NK-92 (cell line): ENCODE results near the gene BRF1.

Source experiments
- DNase-seq: peaks from one replicate; lab custom pipeline; 2025; ENCODE audit not compliant: unreplicated experiment; lab: John Stamatoyannopoulos, UW

BRF1 gene

DNA sequence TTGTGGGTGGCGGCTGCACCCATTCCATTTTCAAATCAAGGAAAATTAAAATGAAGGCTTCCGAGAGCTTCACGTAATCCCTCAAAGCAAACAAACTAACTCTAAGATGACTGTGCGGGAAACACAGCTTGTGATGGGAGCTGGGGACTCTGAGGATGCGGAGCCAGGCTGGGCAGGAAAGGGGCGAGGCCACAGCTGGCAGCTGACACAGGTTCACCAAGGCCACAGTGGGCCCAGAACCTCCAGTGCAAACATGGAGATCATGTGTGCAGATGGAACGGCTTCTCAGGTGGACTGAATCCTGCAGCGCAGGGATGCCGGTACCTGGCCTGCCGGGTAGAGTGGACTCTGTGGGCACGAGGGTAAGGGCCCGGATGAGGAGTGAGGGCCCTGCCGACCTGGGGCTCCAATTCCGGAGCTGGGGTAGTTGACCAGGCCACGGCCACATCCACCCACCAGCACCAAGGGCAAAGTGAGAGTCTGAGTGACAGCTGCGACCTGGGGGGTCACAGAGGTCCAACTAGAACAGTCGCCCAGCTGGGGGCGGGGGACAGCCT, 71.6 kb downstream of the BRF1 start:
- DNase-seq: no peak

DNA sequence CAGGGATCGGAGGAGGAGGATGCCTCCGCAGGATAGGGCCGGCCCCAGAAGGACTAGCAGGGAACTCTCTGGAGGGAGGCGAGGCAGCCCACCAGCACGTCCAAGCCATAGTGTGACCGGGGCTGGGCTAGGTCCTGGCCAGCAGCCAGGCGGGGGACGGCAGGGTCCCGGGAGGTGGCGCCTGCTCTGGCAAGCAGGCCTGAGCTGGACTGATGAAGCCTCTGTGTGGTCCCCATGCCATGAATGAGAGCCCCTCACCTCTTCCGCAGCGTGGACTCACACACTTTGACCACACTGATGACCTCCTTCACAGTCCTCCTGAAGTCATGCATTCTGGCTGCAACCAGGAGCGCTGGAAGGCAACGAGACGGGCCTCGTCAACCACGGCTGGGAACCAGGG, 72.2 kb downstream of the BRF1 start:
- no peak for DNase-seq

DNA sequence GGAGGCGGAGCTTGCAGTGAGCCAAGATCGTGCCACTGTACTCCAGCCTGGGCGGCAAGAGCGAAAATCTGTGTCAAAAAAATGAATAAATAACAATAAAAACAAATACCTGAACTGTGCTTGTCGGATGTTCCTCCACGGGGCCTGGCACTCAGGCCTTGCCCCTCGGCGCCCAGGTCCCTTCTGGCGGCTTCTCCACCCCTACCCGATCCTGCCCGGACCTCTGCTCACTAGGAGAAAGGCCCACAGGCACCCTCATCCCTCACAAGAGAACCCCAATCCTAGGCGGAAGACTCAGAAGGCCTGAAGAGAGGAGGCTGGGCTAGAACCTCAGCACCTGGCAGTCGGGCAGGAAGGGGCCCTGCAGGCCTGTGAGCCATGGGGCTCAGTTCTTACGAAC, 73.5 kb downstream of the BRF1 start:
- DNase-seq: no peak

DNA sequence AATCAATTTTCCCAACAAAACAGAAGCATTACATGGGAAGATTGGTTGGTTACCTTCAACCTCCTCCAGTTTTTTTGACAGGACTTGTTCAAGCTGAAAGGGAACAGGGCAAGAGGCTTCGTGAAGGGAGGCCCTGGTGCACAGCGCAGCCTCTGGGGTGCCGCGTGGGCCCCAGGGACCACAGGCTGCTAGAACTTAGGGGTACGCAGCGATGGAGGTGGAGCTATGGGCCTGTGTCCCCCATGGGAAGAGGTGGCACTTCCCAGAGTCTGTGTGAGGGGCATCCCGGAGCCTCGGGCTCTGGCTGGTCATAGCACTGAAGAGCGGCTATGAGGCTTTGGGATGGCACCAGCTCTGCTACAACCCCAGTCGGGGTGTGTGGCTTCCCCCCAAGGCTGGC, 74.6 kb downstream of the BRF1 start:
- DNase-seq: no peak

DNA sequence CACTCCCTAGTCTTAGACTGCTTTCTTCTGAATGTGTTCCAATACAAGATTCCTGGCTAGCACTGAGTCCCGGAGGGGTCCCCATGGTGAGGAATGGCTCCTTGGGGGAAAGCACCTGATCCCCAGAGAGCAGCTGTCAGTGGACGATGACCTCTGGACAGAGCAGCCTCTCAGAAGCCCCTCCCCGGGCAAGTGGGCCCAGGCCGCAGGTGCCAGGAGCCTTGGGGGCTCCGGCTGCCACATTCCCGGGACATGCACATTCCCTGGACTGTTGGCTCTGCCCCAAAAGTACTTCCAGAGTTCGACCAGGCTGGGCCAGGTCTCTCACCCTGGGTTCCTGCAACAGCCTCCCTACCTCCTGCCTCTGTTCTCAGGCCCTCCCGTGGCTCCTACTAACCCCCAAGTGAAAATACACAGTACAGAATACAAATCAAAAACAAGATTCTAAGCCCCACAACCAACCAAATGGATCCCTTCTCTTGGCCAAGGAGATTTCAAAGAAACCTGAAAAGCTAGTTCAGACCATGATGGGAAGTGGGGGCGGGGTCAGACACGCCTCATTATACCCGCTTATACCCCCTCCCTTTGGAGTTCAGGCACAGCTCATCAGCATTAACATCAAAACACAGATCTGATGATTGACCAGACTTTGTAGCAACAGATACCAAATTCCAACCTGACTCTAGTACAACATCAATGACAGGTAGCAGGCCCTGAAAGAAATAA, 75.8 kb downstream of the BRF1 start:
- DNase-seq: no peak

DNA sequence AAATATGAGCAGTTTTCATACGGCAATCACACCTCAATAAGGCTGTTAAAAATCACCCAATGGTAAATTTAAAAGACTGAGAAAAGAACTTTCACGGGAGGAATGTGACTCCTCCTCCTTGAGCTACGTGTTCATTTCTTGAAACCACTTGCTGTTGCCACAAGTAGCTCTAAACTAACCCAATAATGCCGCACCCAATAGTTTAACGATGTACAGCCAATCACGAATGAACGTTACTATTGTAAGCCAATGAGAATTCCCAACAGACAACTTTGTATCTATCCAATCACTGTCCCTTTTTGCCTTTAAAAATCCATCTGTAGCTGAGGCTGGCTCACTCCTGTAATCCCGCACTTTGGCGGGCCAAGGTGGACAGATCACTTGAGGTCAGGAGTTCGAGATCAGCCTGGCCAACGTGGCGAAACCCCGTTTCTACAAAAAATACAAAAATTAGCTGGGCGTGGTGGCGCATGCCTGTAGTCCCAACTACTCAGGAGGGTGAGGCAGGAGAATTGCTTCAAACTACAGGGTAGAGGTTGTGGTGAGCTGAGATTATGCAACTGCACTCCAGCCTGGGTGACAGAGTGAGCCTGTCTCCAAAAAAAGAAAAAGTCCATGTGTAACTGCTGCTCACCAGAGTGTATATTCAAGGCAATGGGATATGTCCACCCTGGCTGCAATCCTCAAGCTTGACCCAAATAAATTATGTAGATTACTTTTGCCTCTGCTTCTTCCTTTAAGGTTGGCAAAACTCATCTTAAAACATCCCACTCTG, 76.8 kb downstream of the BRF1 start:
- no peak for DNase-seq

DNA sequence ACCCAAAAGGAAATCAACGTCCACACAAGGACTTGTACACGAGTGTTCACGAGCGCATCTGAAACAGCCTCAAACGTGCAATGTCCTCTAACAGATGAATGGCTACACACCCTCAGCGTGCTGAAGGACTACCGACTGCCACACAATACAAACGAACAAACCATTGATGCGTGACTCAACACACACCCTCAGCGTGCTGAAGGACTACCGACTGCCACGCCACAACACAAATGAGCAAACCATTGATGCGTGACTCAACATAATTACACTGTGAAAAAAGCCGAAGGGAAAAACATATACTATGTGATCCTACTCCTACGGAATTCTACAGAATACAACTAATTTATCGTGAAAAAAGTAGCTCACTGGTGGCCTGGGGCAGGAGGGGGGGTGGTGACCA, 77.5 kb downstream of the BRF1 start:
- no peak for DNase-seq

DNA sequence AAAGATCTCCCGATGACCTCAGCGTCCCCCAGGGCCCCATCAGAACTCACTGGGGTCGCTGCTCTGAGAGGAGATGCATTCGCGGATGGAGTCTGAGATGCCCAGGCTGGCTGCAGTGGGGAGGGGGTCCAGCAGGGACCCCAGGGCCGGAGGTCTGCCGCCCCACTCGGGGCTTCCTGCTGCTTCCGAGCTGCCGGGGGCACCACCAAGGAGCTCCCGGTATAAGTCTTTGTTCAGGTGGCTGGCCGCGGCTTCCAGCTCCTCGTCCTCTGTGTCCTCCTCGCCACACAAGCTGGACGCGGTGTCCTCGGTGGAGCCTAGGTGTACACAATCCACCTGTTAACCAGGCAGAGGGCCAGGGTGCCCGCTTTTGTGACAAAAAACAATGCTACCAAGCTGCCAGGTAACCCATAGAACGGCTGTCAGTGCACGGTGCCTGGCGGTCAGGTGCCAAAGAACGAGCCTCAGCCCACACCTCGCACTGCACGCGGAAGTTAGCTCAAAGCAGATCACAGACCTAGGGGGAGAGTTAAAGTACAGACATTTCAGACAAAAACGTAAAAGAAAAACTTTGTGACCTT, 79.1 kb downstream of the BRF1 start:
- no peak for DNase-seq

DNA sequence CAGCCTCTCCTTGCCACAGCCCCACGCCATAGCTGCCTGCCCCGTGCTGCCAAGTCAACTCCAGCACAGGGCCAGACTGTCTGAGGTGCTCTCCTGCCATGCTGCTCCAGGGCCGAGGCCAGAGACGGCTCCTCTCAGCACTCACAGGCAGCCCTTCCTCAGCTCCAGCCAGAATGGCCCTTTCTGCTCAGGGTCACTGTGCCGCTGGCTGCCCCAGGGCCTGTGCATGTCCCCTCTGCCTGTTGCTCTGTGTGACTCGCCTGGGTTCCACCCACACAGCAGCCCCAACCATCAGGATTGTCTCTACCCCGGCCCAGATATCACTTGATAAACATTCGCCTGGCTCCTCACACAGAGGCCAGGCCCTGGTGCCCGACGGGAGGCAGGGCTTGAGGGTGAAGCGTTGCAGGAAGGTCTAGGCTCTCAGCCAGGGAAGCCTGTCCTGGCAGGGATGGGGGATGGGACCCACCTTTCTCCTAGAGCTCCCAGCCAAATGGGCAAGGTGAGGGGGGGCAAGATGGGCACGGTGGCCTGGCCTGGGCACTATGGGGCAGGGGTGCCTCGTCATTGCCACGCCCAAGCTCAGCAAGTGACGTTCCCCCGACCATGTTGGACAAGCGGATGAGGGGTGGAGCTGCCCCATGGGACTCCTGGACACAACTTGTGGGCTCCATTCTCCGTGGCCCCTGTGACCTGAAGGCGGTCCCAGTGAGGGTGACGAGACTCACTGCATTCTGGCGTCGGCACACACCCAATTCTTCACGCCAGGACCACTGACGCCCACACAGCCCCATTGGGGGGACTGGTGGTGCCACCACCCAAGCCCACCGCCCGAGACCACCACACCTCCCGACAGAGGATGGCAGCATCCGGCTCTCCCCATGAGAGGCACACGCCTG, 79.9 kb downstream of the BRF1 start:
- no peak for DNase-seq

DNA sequence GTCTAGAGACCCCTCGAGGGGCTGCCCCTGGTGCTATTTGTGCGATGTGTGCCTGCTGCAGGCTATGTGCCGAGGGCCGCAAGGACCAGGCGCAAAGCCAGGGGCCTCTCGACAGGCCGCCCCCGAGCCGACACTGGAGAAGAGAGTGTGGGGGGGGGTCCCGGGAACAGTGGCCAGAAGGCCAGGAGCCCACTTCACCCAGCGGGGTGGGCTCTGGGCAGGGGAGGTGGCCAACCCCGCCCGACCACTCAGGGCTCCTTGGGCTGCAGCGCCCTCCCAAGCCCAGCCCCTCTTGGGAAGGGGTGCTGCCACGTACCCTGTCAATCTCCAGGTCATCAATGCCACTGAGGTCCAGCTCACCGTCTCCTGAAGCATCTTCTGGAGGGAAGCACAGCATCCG, 81.0 kb downstream of the BRF1 start:
- no peak for DNase-seq

DNA sequence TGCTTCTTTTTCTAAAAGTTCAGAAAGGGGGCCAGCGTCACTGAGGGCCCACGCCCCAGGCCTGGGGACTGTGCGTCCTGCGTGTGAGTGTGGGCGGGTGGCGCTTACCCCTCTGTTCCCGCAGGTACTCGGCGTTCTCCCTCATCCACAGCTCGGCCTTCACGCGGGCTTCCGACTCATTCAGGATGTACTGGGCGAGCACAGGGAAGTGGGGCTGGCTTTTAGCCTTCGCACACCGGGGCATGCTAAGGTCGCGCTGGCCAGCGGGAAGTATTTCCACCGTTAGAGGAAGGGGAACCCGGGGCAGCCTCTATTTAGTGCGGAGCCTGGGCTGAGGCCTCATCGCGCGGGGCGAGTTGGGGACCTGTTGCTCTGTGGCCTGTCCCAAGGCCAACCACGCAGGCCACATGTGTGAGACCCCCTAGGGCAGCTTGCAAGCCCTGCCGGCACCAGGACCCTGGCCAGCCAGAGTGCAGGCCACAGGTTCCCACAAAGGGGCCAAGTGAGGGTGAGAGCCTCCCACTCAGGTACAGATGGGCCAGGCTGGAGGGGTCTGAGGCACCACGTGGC, 81.7 kb downstream of the BRF1 start:
- no peak for DNase-seq

DNA sequence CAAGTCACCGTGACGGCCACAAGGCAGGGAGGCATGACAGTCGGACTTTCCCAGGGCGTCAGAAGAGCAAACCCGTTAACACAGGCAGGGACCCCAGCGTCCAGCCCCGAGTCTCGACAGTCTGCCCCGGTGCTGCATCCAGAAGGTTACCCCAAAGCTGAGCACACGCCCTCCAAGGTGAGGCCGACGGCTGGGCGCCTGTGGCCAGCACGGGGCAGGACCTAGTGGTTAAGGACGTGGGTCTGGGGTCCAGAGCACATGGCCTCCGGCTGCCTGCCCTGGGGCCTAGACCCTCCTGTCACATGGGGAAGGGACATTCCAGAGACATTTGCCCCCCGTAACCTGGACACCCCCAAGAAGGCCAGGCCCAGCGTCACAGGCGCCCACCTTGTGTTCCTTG, 82.2 kb downstream of the BRF1 start:
- no peak for DNase-seq

DNA sequence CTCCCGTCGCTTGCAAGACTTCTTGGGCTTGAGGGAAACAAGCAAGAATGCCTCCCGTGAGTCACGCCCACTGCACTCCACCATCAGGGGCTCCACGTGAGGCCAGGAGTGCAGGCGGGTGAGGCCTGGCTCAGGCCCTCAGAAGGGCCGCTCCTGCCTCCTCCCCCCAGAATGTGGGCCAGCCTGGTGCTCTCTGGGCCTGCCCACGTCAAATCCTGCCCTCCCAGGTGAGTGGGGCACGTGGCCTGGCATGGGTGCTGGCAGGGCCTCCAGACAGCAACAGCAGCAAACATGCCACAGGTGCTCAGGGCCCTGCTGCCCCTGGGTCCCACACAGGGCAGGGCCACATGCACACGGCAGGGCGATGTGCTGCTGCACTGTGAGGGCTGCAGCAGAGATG, 83.0 kb downstream of the BRF1 start:
- DNase-seq: no peak

DNA sequence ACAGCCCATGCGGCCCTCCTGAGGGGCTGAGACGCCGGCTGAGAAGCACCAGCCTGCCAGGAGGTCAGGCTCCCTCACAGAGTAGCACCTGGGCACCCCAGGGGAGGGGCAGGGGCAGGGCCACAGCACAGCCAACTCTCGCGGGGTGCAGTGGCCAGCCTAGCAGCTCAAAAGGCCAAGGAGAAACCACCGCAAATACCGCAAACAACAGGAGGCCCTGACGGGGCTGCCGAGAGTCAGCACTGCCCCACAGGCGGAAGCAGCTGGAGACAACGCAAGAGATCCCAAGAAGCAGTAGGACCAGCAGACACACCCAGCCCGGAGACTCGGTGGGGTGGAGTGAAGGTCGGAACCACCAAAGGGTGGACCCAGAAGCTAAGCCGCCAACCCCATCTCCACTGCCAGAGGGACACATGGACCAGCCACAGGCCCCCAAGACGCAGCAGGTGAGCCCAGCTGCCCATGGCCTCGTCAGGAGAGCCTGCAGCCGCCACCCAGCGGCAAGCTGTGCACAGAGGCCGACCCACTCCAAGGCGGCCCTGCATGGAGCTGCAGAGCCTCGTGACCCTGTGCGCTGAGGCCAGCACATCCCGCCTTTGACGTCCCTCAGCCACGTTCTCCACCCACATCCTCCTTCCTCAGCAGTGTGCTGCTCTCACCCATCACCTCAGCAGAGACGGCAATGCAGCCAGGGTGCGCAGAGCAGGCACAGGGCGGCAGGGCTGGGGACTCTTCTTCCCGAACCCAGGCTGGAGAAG, 84.1 kb downstream of the BRF1 start:
- no peak for DNase-seq

DNA sequence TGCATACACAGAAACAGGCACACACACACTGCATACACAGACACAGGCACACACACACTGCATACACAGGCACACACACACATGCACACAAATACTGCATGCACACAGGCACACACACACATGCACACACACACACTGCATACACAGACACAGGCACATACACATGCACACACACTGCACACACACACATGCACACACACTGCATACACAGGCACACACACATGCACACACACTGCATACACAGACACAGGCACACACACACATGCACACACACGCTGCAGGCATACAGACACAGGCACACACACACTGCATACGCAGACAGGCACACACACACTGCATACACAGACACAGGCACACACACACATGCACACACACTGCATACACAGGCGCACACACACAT, 85.2 kb downstream of the BRF1 start:
- no peak for DNase-seq

DNA sequence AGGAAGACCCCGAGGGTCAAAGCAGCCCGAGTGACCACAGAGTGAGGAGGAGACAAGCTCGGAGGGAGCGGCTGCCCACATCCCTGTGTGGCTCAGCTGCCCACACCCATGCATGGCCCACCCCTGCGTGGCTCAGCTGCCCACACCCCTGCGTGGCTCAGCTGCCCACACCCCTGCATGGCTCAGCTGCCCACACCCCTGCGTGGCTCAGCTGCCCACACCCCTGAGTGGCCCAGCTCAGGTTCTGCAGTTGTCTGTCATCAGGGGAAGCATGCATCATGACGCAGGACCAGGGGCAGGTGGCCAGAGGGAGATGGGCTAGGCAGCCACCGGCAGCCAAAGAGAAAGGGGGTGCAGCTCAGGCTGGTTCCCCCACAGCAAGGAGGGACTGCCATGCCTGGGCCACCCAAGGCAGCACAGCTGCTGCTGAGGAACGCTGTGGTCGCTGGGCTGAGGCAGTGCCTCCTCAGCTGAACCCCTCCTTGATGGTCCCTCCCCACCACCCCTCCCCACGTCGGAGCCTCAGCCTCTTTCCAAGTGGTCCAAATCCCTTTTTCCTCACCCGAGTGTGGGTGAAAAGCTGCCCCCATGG, 86.4 kb downstream of the BRF1 start:
- no peak for DNase-seq

DNA sequence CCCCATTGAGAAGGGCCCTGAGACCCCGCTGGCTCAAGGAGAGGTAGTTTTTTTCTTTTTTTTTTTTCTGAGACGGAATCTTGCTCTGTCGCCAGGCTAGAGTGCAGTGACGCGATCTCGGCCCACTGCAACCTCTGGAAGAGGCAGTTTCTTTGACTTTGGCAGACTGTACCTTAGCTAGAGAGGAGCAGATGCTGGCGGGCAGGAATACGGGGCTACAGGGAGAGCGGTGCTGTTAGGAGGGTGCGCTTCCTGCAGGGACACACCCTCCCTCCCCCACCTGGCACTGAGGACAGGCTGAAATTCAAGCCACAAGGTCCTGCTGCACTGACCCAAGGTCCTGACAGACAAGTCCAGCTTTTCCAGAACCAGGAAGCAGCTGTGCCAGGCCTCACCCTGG, 87.4 kb downstream of the BRF1 start:
- DNase-seq: no peak

DNA sequence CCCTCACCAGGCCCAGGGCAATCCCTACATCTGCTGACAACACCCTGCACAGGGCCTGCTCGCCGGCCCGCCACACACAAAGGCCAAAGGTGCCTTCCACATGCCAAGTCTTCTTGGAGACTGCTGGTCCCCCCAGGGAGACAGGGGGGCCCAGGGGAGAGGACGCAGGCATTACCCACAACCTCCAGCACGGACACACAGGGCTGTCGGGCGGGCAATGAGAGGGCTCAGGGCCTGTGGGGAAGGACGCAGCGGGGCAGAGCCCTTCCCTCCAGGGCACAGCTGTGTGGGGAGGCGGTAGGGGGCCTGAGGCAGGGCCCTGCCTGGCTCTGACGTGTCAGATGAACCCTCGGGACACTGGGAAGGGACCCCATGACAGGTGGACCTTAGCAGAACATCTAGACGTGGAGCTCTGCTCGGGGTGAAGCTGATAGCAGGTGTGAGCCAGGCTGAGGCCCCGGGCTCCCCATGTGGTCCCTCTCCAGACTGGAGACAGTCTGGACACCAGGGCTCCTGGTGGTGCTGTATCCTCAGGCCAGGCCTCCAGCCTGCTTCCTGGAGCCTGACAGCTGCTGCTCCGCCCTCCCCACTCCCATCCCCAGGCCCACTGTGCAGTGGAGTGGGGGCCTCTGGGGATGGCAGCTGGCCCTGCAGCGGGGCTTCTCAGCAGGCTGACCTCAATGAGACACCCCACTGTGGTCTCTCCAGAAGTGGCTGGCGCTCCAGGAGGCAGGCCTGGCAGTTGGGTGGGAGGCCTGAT, 88.1 kb downstream of the BRF1 start:
- DNase-seq: no peak

DNA sequence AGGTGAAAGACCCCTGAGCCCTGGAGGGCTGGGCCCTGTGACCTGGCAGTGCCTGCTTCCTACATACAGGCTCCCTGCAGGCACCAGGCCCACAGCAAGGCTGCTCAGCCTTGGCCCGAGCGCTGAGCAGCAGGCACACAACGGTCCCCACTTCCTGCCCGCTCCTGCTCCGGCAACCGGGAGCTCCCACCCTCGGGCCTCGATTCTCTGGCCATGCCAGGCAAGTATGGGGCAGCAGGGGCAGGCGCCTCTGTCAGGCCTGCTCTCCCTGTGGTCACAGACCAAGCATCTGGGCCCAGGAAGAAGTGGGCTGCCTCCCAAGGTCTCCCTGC, 89.1 kb downstream of the BRF1 start:
- no peak for DNase-seq
